Smooth muscle cell (in vitro differentiated cells): Measurements from ENCODE around the gene ARHGAP27. TPM values are rescaled to one million over a fixed set of nuclear protein-coding genes. Genes with fewer than 3 reads are reported as not detected.
A peak's percentile ranks its signal among the peaks of the same experiment; 100 is the strongest.

Experiments
- DNase-seq: peaks from one replicate; lab custom pipeline; 2025; ENCODE audit not compliant: unreplicated experiment; lab: John Stamatoyannopoulos, UW
- H2AFZ ChIP-seq: fragments of 200-600 bp; sonication (generic); 2 replicates; pipeline ENCODE4 v1.6.0; 2016; ENCODE audit warnings: antibody characterized with exemption, low read depth, mild to moderate bottlenecking
- H3F3A ChIP-seq: fragments of 200-600 bp; sonication (generic); 2 replicates; pipeline ENCODE4 v1.6.0; 2017; ENCODE audit warnings: antibody characterized with exemption, low read depth
- H3K27ac ChIP-seq: fragments of 200-600 bp; sonication (generic); 2 replicates; pipeline ENCODE4 v1.5.1; 2016; ENCODE audit warnings: low read depth, mild to moderate bottlenecking
- H3K27me3 ChIP-seq: fragments of 200-600 bp; sonication (generic); 2 replicates; pipeline ENCODE4 v1.6.1; 2016; ENCODE audit warnings: low read depth, mild to moderate bottlenecking
- H3K36me3 ChIP-seq: fragments of 200-600 bp; sonication (generic); 2 replicates; pipeline ENCODE4 v1.5.1; 2016; ENCODE audit warnings: low read depth
- H3K4me1 ChIP-seq: fragments of 200-600 bp; sonication (generic); 2 replicates; pipeline ENCODE4 v1.5.1; 2016; ENCODE audit warnings: low read depth
- H3K4me2 ChIP-seq: fragments of 200-600 bp; sonication (generic); 2 replicates; pipeline ENCODE4 v1.6.0; 2016; ENCODE audit warnings: mild to moderate bottlenecking
- H3K4me3 ChIP-seq: fragments of 200-600 bp; sonication (generic); 2 replicates; pipeline ENCODE4 v1.5.1; 2016; ENCODE audit warnings: mild to moderate bottlenecking
- H3K79me2 ChIP-seq: fragments of 200-600 bp; sonication (generic); 2 replicates; pipeline ENCODE4 v1.6.0; 2016; ENCODE audit warnings: low read depth, mild to moderate bottlenecking
- H3K9ac ChIP-seq: fragments of 200-600 bp; sonication (generic); 2 replicates; pipeline ENCODE4 v1.6.0; 2016; ENCODE audit warnings: low read depth
- H3K9me3 ChIP-seq: fragments of 200-600 bp; sonication (generic); replicated peaks from 2 replicates; pipeline ENCODE4 v1.5.1; 2016; ENCODE audit warnings: low read depth
- H4K20me1 ChIP-seq: fragments of 200-600 bp; sonication (generic); 2 replicates; pipeline ENCODE4 v1.6.0; 2016; ENCODE audit warnings: low read depth
- CTCF ChIP-seq: fragments of 200-600 bp; sonication (generic); IDR thresholded peaks from 2 replicates; pipeline ENCODE4 v1.5.1; 2017; ENCODE audit warnings: borderline replicate concordance, mild to moderate bottlenecking, antibody characterized with exemption; ENCODE audit not compliant: insufficient read depth, poor library complexity, severe bottlenecking
- WGBS: methylation state at CpG from one replicate; pipeline ENCODE4 v1.1.7; 2016; ENCODE audit warnings: low lambda C conversion rate; 5-methylcytosine and 5-hydroxymethylcytosine counted together
- polyA plus RNA-seq: library from polyadenylated mRNA; unstranded; fragments of >200 nt; fragmentation: Nextera tagmentation; extraction: Ambion mirVana; gene quantifications from 2 replicates; pipeline ENCODE4 v1.2.1, GENCODE V29; 2016
- total RNA-seq: library from RNA; depleted of rRNA; stranded (reverse); fragments of >200 nt; gene quantifications from 2 replicates; pipeline ENCODE4 v1.2.3, GENCODE V29; 2014

Gene ARHGAP27
- total and polyA plus RNA-seq, 2 experiments from 2014 or later: 3.6 to 3.7 TPM

- Histone ChIP-seq H3F3A (no peaks in the 10 kb centered on the region), H3K4me1 (peaks cover 6% of the 10 kb centered on the region), H4K20me1 (peaks cover 4% of the 10 kb centered on the region), H2AFZ (peak overlapping the region; percentile 92), H3K4me2 (peak overlapping the region; percentile 90), H3K9me3 (no peaks in the 10 kb centered on the region), H3K79me2 (no peaks in the 10 kb centered on the region), H3K4me3 (peak overlapping the region; percentile 41), H3K9ac (no peak overlapping the region), H3K27me3 (no peaks in the 10 kb centered on the region), H3K27ac (no peak overlapping the region), H3K36me3 (no peaks in the 10 kb centered on the region)
- DNase-seq: no peak
- TF ChIP-seq CTCF: no peak
- 79% methylated on average over 7 of the region's 7 CpGs for WGBS
Measured at GRCh38 chr17:45406107-45406506, 26.6 kb downstream of the ARHGAP27 start.

GRCh38 chr17:45405250-45406086 lies 27.2 kb downstream of the ARHGAP27 start:
- 17% methylated on average over 40 of the region's 48 CpGs for WGBS

GRCh38 chr17:45404870-45405249 lies 27.8 kb downstream of the ARHGAP27 start:
- H3K4me1 ChIP-seq: peaks cover 6% of the 10 kb centered on the region
- no peak for TF ChIP-seq CTCF
- no peak for DNase-seq

More at GRCh38 chr17:45405250-45406086, 27.2 kb downstream of the ARHGAP27 start:
- Histone ChIP-seq H4K20me1 (peaks cover 4% of the 10 kb centered on the region), H3K9ac (no peak overlapping the region), H3K79me2 (no peaks in the 10 kb centered on the region), H3K4me3 (peak overlapping the region; percentile 41), H3K27me3 (no peaks in the 10 kb centered on the region), H3K36me3 (no peaks in the 10 kb centered on the region), H3K27ac (no peak overlapping the region), H3K4me2 (peak overlapping the region; percentile 90), H2AFZ (peak overlapping the region; percentile 92), H3K9me3 (no peaks in the 10 kb centered on the region), H3K4me1 (peaks cover 6% of the 10 kb centered on the region), H3F3A (no peaks in the 10 kb centered on the region)
- TF ChIP-seq CTCF: no peak
- peak; percentile 12 for DNase-seq

More at GRCh38 chr17:45404870-45405249, 27.8 kb downstream of the ARHGAP27 start:
- no peak overlapping the region for H3K9ac ChIP-seq
- no peaks in the 10 kb centered on the region for H3K79me2 ChIP-seq
- H2AFZ ChIP-seq: no peak overlapping the region
- no peaks in the 10 kb centered on the region for H3K36me3 ChIP-seq
- WGBS: 61% methylated on average over 13 of the region's 14 CpGs
- no peaks in the 10 kb centered on the region for H3F3A ChIP-seq
- no peak overlapping the region for H3K4me3 ChIP-seq
- no peaks in the 10 kb centered on the region for H3K9me3 ChIP-seq
- H3K27me3 ChIP-seq: no peaks in the 10 kb centered on the region
- H3K4me2 ChIP-seq: peak overlapping the region; percentile 90
- H3K27ac ChIP-seq: no peak overlapping the region
- peaks cover 4% of the 10 kb centered on the region for H4K20me1 ChIP-seq
